H54 (cell line): ENCODE measurements around the gene TMEM130.
A peak's percentile ranks its signal among the peaks of the same experiment; 100 is the strongest.
"Not testable (repeated sequence)": the region's sequence is repeated elsewhere in the genome, so short reads cannot be mapped to it uniquely, and the experiment has no call there.

Experiments
- DNase-seq: peaks from one replicate; pipeline ENCODE4 v3.0.0; 2011; ENCODE audit warnings: low spot score, mixed read lengths; ENCODE audit not compliant: insufficient read length
- FAIRE-seq: peaks from 3 replicates; lab custom pipeline; 2011; peaks lifted over from hg19 to GRCh38; lab: Jason Lieb, UNC
- POLR2A ChIP-seq: IDR thresholded peaks from 2 replicates; pipeline ENCODE4 v1.6.1; 2011; ENCODE audit warnings: low read depth, mild to moderate bottlenecking, low read length

The TMEM130 gene

DNA sequence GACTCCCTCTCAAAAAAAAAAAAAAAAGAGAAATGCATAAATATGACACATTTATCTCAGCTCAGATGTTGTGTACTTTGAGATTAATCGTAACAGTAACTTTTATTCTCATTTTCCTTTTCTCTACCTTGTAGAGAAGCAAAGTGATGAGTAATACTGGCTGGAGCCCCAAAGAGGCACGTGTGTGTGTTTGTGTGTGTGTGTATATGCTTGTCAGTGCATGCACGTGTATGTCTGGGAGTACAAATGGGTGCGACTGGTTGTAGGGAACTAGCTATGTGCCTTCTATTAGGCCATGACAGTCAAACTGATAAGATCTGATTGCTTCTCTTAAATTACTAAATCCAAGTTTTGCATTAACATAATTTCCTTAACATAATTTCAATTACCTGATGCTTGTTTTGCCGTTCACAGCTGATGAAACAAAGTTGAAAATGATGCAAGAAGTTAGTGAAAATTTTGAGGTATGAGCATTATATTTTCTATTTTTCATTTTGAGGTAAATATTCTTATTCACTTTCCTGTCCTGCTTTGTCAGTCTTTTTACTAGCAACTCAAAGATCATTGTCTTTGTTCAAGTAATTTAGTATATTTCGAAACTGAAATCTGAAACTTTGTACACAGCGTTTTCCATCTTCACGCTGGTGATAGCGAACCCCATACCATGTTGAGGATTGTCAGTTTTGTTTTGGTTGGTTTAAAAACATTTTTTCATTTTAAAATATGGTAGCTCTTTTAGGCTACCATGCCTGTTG, 11.9 kb upstream of the TMEM130 start:
- no peak for FAIRE-seq
- no peak for TF ChIP-seq POLR2A
- DNase-seq: no peak

DNA sequence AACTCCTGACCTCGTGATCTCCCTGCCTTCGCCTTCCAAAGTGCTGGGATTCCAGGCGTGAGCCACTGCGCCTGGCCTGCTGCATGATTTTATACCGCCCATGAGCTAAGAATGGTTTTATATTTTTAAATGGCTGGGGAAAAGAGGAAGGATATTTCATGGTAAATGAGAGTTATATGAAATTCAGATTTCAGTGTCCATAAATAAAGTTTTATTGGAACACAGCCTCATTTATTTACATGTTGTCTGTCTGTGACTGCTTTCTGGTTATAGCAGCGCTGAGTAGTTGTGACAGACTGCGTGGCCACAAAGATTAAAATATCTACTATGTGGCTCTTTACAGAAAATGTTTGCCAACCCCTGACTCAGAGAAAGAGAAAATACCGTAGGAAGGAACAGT, 10.7 kb upstream of the TMEM130 start:
- DNase-seq: no peak
- no peak for FAIRE-seq
- TF ChIP-seq POLR2A: no peak

DNA sequence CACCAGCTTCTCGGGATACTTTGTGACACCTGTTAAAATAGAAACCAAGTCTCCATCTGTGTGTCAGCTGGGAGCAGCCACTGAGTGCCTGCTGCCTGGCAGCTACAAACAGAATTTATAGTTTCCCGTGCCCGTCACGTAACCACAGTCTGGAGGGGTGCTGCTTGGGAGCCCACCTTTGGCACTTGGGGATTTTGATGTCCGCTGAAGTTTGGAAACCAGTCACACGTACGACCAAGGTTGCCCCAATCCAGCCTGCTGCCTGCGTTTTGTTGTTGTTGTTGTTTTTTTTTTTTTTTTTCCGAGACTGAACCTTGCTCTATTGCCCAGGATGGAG, 10.1 kb upstream of the TMEM130 start:
- FAIRE-seq: no peak
- TF ChIP-seq POLR2A: no peak
- DNase-seq: no peak

DNA sequence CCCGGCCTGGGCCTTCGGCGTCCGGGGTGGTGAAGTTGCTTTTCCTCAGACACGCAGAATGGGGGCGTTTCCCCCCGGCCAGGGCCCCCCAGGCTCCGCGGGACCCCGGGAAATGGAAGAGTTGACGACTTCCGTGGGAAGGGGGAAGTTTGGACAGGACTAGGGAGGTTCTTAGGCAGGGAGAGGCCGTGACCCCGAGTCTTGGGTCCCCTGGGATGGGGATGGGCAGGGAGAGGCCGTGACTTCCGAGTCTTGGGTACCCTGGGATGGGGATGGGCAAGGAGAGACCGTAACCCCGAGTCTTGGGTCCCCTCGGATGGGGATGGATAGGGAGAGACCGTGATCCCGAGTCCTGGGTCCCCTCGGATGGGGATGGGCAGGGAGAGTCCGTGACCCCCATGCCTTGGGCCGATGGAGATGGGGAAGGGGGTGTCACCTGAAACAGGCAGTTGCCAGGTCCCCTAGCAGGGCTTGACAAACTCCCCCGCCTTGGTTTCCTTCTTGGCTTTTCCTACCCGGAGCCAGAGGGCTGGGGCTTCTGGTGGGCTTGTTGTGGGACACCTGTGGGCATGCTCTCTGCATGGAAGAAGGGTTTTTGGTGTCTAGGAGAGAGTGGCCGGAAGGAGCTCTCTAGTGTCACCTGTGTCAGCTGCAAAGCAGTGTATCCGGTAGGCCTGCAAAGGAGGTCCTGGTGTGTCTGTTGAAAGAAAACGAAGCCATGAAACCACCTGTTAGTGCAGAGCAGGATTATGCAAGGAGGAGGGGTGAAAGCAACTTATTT, 9.6 kb upstream of the TMEM130 start:
- no peak for FAIRE-seq
- DNase-seq: no peak

DNA sequence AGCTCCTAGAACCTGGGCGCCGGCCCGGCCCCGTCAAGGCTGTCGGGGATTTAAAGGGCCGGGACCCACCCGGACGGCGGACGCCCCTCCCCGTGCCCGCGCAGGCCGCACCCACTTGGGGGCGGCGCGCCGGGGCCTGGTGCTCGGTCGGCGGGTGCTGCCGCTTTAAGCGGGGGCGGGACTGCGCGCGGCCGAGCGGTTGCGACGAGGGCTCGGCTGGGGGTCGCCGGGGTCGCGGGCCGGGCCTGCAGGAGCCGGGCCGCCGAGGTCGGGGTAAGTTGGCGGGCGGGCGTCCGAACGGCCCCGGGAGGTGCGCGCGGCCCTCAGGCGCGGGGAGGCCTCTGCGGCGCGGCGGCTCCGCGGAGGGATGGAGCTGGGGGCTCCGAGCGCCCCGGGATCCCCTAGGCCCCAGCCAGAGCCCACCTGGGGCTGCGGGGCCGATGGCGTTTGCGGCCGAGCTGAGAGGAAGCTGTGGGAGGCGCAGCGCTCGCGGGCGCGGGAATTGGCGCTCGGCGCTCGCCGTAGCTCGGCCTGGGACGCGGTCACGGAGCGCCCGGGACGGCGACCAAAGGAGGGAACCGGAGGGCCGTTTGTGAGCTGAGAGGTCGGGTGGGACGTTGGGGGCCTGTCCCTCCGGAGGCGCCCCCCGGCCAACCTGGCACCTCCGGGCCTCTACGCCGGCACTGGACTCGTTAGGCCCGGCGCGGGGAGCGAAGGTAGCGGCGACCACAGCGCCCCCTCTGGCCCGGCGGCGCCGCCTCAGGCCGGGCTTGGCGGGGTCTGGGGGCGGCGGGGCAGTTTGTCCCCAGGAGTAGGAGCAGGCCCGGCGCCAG, 8.8 kb upstream of the TMEM130 start, which contains the start of gene TRRAP:
Gene TRRAP, plus strand, starts transcription at position 168 of the 833 bp plus-strand sequence. CDS start 2,619 bp downstream, outside the sequence.
- FAIRE-seq (no peak), DNase-seq (peak; percentile 85)
- peak; percentile 40; the same call in 1 of the 2 replicates for TF ChIP-seq POLR2A

More for the DNA sequence above, 9.6 kb upstream of the TMEM130 start:
- no peak for TF ChIP-seq POLR2A

DNA sequence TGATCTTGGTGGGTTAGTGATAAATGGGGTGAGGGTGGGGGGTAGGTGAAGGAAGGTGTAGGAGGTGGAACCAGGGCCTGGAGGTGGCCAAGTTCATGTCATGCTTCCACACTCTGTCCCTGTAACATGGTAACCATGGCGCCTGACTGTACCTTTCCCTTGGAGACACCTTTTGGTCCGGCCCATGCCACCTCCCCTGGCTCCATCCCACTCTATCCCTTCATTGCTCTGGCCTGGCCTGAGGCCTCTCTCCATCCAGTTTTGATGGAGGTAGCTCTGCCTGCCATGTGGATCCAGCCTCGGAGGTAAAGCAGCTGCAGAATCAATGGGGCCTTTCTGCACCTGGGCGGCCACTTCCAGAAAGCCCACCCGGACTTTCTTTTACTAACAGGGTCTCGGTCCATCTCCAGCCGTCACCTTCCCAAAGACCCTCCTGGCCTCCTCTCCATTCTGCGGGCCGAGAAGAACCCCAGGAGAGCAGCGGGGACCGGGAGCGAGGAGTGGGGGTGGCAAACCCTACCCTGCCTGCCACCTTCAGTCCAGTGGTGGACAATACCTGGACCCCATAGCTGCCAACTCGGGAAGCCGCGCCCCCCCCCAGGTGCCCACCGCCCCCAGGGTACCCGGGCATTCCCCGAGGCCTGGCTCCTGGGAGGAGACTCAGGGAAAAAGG, 8.0 kb upstream of the TMEM130 start:
- FAIRE-seq: no peak
- no peak for DNase-seq
- no peak for TF ChIP-seq POLR2A

DNA sequence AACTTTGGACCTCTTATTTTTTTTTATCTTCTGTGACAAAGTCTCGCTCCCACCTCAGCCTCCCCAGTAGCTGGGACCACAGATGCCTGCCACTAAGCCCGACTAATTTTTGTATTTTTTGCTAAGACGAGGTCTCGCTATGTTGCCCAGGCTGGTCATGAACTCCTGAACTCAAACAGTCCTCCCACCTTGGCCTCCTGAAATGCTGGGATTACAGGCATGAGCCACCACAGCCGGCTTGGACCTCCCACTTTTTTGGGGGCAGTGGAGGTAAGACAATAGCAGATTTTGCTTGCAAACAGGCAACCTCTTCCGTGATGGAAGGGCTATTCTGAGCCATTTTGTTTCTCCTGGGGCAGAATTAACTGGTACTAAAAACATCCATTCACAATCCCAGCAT, 7.3 kb upstream of the TMEM130 start:
- DNase-seq (no peak), FAIRE-seq (no peak)
- TF ChIP-seq POLR2A: no peak

DNA sequence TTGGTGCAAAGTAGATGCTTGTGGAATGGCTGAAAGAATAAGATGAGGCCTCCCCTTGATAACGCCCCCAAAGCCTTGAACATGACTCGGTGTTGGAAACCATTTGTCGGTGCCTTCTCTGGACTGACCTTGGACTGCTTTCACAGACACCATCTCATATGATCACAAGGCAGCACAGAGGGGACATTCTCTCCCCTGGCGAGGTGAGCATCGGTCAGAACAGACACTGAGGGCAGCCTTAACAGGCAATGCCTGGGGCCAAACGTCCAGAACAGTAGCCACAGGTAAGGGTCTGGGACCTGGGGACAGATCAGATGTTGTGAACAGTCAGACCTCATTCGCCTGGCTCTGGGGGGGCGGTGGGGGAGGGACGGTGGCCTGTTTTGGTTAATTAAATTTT, 5.7 kb upstream of the TMEM130 start:
- TF ChIP-seq POLR2A: no peak
- no peak for DNase-seq
- no peak for FAIRE-seq

DNA sequence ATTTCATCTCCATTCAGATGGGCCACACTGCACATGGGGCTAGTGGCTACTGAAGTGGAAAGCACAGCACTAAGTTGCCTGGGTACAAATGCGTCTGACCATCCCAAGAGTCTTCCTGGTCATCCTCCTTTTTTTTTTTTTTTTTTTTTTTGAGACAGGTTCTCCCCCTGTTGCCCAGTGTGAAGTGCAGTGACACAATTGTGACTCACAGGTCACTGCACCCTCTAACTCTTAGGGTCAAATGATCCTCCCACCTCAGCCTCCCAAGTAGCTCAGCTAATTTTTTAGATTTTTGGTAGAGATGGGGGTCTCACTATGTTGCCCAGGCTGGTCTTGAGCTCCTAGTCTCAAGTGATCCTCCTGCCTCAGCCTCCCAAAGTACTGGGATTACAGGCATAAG, 5.1 kb upstream of the TMEM130 start:
- DNase-seq: no peak
- no peak for TF ChIP-seq POLR2A
- no peak for FAIRE-seq

DNA sequence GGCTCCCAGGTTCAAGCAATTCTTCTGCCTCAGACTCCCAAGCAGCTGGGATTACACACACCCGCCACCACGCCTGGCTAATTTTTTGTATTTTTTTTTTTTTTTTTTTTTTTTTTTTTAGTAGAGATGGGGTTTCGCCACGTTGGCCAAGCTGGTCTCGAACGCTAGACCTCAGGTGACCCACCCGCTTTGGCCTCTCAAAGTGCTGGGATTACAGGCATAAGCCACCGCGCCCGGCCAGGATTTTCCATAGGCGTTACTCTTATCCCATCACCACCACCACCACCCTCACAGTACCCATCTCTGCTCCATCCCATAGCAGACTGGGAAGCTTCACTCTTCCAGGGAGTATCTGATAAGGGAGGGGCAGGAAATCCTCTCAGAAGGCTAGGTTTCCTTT, 3.8 kb upstream of the TMEM130 start:
- FAIRE-seq: not testable (repeated sequence)

DNA sequence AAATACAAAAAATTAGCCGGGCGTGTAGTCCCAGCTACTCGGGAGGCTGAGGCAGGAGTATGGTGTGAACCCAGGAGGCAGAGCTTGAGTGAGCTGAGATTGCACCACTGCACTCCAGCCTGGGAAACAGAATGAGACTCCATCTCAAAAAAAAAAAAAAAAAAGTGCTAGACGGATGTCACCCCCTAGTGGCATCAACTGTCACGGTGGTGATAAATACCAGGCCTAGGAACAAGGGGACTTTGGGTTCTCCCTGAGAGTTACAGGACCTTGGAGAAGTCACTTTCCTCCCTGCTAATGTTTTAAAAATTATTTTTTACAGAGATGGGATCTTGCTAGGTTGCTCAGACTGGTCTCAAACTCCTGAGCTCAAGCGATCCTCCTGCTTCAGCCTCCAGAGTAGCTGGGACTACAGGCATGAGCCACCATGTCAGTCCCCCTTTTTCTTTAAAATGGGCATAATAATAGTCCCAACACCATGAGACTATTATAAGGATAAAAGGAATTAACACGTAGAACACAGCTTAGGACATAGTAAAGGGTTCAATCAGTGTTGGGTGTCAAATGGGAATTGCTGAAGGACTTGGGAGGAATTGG, 2.6 kb upstream of the TMEM130 start:
- DNase-seq (no peak), FAIRE-seq (no peak)
- no peak for TF ChIP-seq POLR2A

More for the DNA sequence above, 3.8 kb upstream of the TMEM130 start:
- not testable (repeated sequence) for DNase-seq

DNA sequence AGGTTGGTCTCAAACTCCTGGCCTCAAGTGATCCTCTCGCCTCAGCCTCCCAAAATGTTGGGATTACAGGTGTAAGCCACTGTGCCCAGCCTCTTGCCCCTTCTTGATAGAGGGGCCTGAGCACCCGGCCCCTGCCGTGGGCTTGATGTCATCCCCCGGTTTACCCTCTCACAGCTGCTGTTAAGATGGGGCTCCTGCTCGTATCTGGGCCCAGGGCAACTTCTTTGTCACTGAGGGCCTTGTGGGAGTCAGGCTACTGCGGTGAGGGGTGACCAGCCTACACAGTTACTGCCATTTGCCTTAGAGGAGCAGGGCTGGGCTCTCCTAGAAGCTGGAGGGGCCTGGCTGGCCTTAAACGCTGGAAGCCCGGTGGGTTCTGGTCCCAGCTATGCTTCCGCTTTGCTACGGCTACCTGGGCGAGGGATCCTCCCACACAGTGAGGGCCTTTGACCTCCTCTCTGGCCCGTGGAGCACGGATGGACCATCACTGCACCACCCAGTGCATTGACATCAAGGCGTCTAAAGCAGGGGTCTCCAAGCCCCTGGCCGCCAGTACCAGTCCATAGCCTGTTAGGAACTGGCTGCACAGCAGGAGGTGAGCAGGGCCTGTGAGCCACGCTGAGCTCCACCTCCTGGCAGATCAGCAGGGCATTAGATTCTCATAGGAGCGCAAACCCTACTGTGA, 1.1 kb upstream of the TMEM130 start:
- DNase-seq (no peak), FAIRE-seq (no peak)
- no peak for TF ChIP-seq POLR2A
